Mesenchymal stem cell (in vitro differentiated cells and primary cell): ENCODE results near the gene SLC35F3.

Experiments
- DNase-seq: peaks from one replicate; pipeline ENCODE4 v3.0.0-alpha.2; 2013
- H2AFZ ChIP-seq: one replicate; pipeline ENCODE4 v1.6.1; 2013; ENCODE audit warnings: low read depth, mild to moderate bottlenecking, control low read depth, inconsistent platforms, low read length, moderate library complexity
- H2AK5ac ChIP-seq: 2 replicates; pipeline ENCODE4 v1.6.1; 2013; ENCODE audit warnings: low read length, moderate library complexity, mild to moderate bottlenecking, inconsistent platforms; ENCODE audit not compliant: severe bottlenecking
- H2BK120ac ChIP-seq: one replicate; pipeline ENCODE4 v1.6.1; 2013; ENCODE audit warnings: low read depth, mild to moderate bottlenecking, inconsistent platforms, low read length, moderate library complexity
- H2BK12ac ChIP-seq, 2 experiments: one replicate each; pipeline ENCODE4 v1.6.1; 2013; ENCODE audit warnings: inconsistent platforms in 2 of 2, low read length in 2 of 2, mild to moderate bottlenecking in 2 of 2, moderate library complexity in 2 of 2, control low read depth in 1 of 2
- H2BK15ac ChIP-seq: one replicate; pipeline ENCODE4 v1.6.1; 2013; ENCODE audit warnings: mild to moderate bottlenecking, low read depth, inconsistent platforms; ENCODE audit not compliant: poor library complexity, severe bottlenecking
- H2BK5ac ChIP-seq: 2 replicates; pipeline ENCODE4 v1.6.1; 2013; ENCODE audit warnings: low read depth, mild to moderate bottlenecking, low read length, control low read depth, inconsistent platforms; ENCODE audit not compliant: poor library complexity, severe bottlenecking
- H3K14ac ChIP-seq, 2 experiments: one replicate each; pipeline ENCODE4 v1.6.1; 2013; ENCODE audit warnings: inconsistent platforms in 2 of 2, low read length in 2 of 2, control low read depth in 1 of 2, mild to moderate bottlenecking in 1 of 2, moderate library complexity in 1 of 2
- H3K18ac ChIP-seq, 2 experiments: one replicate each; pipeline ENCODE4 v1.6.1; 2013; ENCODE audit warnings: inconsistent platforms in 2 of 2, low read length in 2 of 2, control low read depth in 1 of 2, low read depth in 1 of 2, mild to moderate bottlenecking in 1 of 2
- H3K23ac ChIP-seq, 2 experiments: one replicate each; pipeline ENCODE4 v1.6.1; 2013; ENCODE audit warnings: inconsistent platforms in 2 of 2, low read length in 2 of 2, mild to moderate bottlenecking in 2 of 2, moderate library complexity in 2 of 2, control low read depth in 1 of 2
- H3K27ac ChIP-seq: 2 replicates; pipeline ENCODE4 v1.5.1; 2013; ENCODE audit warnings: mild to moderate bottlenecking, moderate library complexity, low read length, control low read depth, inconsistent platforms; ENCODE audit not compliant: poor library complexity, severe bottlenecking
- H3K27me3 ChIP-seq, 2 experiments: 2 replicates each; pipeline versions ENCODE4 v1.6.1 to v1.7.0; 2013; ENCODE audit warnings: low read length in 2 of 2, mild to moderate bottlenecking in 2 of 2, moderate library complexity in 2 of 2, control low read depth in 1 of 2, inconsistent platforms in 1 of 2; ENCODE audit not compliant: control insufficient read depth in 1 of 2, insufficient read depth in 1 of 2
- H3K36me3 ChIP-seq, 2 experiments: 2 replicates each; pipeline versions ENCODE4 v1.6.1 to v1.7.0; 2013; ENCODE audit warnings: low read length in 2 of 2, control low read depth in 1 of 2, inconsistent platforms in 1 of 2, low read depth in 1 of 2, mild to moderate bottlenecking in 1 of 2; ENCODE audit not compliant: insufficient read depth in 2 of 2, control insufficient read depth in 1 of 2
- H3K4ac ChIP-seq, 2 experiments: one replicate each; pipeline ENCODE4 v1.6.1; 2013; ENCODE audit warnings: inconsistent platforms in 2 of 2, low read length in 2 of 2, mild to moderate bottlenecking in 2 of 2, moderate library complexity in 2 of 2, control low read depth in 1 of 2, low read depth in 1 of 2
- H3K4me1 ChIP-seq: 2 replicates; pipeline ENCODE4 v1.6.1; 2013; ENCODE audit warnings: low read depth, low read length, control low read depth; ENCODE audit not compliant: control insufficient read depth, insufficient read depth
- H3K4me2 ChIP-seq: 2 replicates; pipeline ENCODE4 v1.6.1; 2013; ENCODE audit warnings: low read length, mild to moderate bottlenecking, inconsistent platforms; ENCODE audit not compliant: poor library complexity, severe bottlenecking
- H3K4me3 ChIP-seq, 2 experiments: 2 replicates each; pipeline versions ENCODE4 v1.5.1 to v1.7.0; 2013; ENCODE audit warnings: low read length in 2 of 2, mild to moderate bottlenecking in 2 of 2, control low read depth in 1 of 2, low read depth in 1 of 2; ENCODE audit not compliant: insufficient read depth in 1 of 2
- H3K79me1 ChIP-seq: replicated peaks from 2 replicates; pipeline ENCODE4 v1.6.1; 2013; ENCODE audit warnings: mild to moderate bottlenecking, control low read depth, low read length, inconsistent platforms; ENCODE audit not compliant: poor library complexity, severe bottlenecking
- H3K9ac ChIP-seq: 2 replicates; pipeline ENCODE4 v1.7.0; 2013; ENCODE audit warnings: mild to moderate bottlenecking, low read length, moderate library complexity
- H3K9me3 ChIP-seq: 2 replicates; pipeline ENCODE4 v1.7.0; 2013; ENCODE audit warnings: mild to moderate bottlenecking, low read length; ENCODE audit not compliant: control insufficient read depth
- H4K8ac ChIP-seq: one replicate; pipeline ENCODE4 v1.6.1; 2013; ENCODE audit warnings: inconsistent platforms, mild to moderate bottlenecking, low read length, moderate library complexity
- H4K91ac ChIP-seq: one replicate; pipeline ENCODE4 v1.6.1; 2013; ENCODE audit warnings: mild to moderate bottlenecking, low read length, inconsistent platforms
- WGBS: methylation state at CpG from one replicate; pipeline ENCODE4 v1.1.7; 2013; ENCODE audit warnings: mixed read lengths; 5-methylcytosine and 5-hydroxymethylcytosine counted together

The SLC35F3 gene

DNA sequence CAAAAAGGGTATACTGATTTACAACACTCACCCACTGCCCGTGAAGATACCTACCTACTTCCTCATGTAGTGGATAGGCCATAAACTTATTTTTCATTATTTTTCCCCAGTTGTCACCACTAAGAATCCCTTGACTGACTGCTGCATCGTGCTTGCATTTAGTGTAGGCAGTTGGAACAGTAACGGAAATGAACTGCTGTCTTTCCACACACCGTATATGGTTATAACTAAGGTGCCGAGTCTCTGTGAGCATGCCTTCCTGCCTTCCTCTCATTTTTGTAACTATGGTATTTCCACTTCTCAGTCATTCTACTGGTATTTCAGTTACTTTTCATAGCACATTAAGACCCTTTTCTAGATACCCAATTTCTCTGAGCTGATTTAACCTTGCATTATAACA, 36.4 kb downstream of the SLC35F3 start:
- Histone ChIP-seq H3K18ac (no peak overlapping the region), H2AFZ (no peak overlapping the region), H3K27me3 (no peaks in the 10 kb centered on the region), H3K4me2 (no peak overlapping the region), H3K4me1 (no peaks in the 10 kb centered on the region), H2BK15ac (no peak overlapping the region), H4K91ac (no peak overlapping the region), H2AK5ac (no peak overlapping the region), H3K14ac (no peak overlapping the region), H3K9ac (no peak overlapping the region), H3K9me3 (no peaks in the 10 kb centered on the region), H3K27ac (no peak overlapping the region), H2BK5ac (no peak overlapping the region), H3K23ac (no peak overlapping the region), H2BK120ac (no peak overlapping the region), H4K8ac (no peak overlapping the region), H3K4me3 (no peak overlapping the region), H3K79me1 (no peaks in the 10 kb centered on the region), H2BK12ac (no peak overlapping the region), H3K36me3 (no peaks in the 10 kb centered on the region), H3K4ac (no peak overlapping the region)
- 81% methylated on average over 5 of the region's 5 CpGs for whole genome bisulfite sequencing
- no peak for DNase-seq

GRCh38 chr1:233944601-233945000, 40.1 kb downstream of the SLC35F3 start:
- Histone ChIP-seq H3K79me1 (no peaks in the 10 kb centered on the region), H2BK120ac (no peak overlapping the region), H3K4me3 (no peak overlapping the region), H4K8ac (no peak overlapping the region), H2AK5ac (no peak overlapping the region), H2AFZ (no peak overlapping the region), H3K27ac (no peak overlapping the region), H2BK12ac (no peak overlapping the region), H3K9me3 (peaks cover 4% of the 10 kb centered on the region), H3K18ac (no peak overlapping the region), H3K27me3 (no peaks in the 10 kb centered on the region), H3K9ac (no peak overlapping the region), H3K23ac (no peak overlapping the region), H2BK5ac (no peak overlapping the region), H3K4ac (no peak overlapping the region), H3K14ac (no peak overlapping the region), H2BK15ac (no peak overlapping the region), H3K4me2 (no peak overlapping the region), H3K36me3 (no peaks in the 10 kb centered on the region), H3K4me1 (no peaks in the 10 kb centered on the region), H4K91ac (no peak overlapping the region)
- no peak for DNase-seq
- 90% methylated on average over 4 of the region's 4 CpGs for WGBS

DNA sequence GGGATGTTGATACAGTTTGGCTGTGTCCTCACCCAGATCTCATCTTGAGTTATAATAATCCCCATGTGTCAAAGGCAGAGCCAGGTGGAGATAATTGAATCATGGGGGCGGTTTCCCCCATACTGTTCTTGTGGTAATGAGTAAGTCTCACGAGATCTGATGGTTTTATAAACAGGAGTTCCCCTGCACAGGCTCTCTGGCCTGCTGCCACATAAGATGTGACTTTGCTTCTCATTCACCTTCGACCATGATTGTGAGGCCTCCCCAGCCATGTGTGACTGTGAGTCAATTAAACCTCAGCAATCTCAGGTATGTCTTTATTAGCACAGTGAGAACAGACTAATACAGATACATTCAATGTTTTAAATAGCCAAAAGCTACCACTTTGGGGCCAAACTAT, 41.1 kb downstream of the SLC35F3 start:
- Histone ChIP-seq H2AFZ (no peak overlapping the region), H3K79me1 (no peaks in the 10 kb centered on the region), H3K14ac (no peak overlapping the region), H3K18ac (no peak overlapping the region), H3K4me1 (no peaks in the 10 kb centered on the region), H4K91ac (no peak overlapping the region), H3K23ac (no peak overlapping the region), H2BK120ac (no peak overlapping the region), H2BK5ac (no peak overlapping the region), H3K4me3 (no peak overlapping the region), H2BK12ac (no peak overlapping the region), H4K8ac (no peak overlapping the region), H3K27ac (no peak overlapping the region), H3K27me3 (no peaks in the 10 kb centered on the region), H3K4me2 (no peak overlapping the region), H3K9ac (no peak overlapping the region), H3K9me3 (peaks cover 4% of the 10 kb centered on the region), H2AK5ac (no peak overlapping the region), H2BK15ac (no peak overlapping the region), H3K36me3 (no peaks in the 10 kb centered on the region), H3K4ac (no peak overlapping the region)
- no peak for DNase-seq
- WGBS: 62% methylated on average over 2 of the region's 3 CpGs

GRCh38 chr1:233945979-233946378, 41.5 kb downstream of the SLC35F3 start:
- H2BK5ac ChIP-seq: no peak overlapping the region
- H3K36me3 ChIP-seq: no peaks in the 10 kb centered on the region
- no peak overlapping the region for H3K9ac ChIP-seq
- no peak overlapping the region for H3K14ac ChIP-seq
- H3K4me2 ChIP-seq: no peak overlapping the region
- no peak overlapping the region for H4K91ac ChIP-seq
- no peak overlapping the region for H3K4ac ChIP-seq
- no peak overlapping the region for H4K8ac ChIP-seq
- no peak overlapping the region for H2BK12ac ChIP-seq
- no peak overlapping the region for H3K18ac ChIP-seq
- H3K4me3 ChIP-seq: no peak overlapping the region
- 84% methylated on average over 2 of the region's 2 CpGs for WGBS
- peaks cover 5% of the 10 kb centered on the region for H3K9me3 ChIP-seq
- no peak overlapping the region for H2BK15ac ChIP-seq
- H3K79me1 ChIP-seq: no peaks in the 10 kb centered on the region
- no peaks in the 10 kb centered on the region for H3K27me3 ChIP-seq
- H3K4me1 ChIP-seq: no peaks in the 10 kb centered on the region
- no peak overlapping the region for H2AK5ac ChIP-seq
- DNase-seq: no peak
- no peak overlapping the region for H3K23ac ChIP-seq
- H3K27ac ChIP-seq: no peak overlapping the region
- no peak overlapping the region for H2AFZ ChIP-seq
- H2BK120ac ChIP-seq: no peak overlapping the region
